ENCODE data around the gene CHAF1B. TPM values are rescaled to one million over a fixed set of nuclear protein-coding genes. Genes with fewer than 3 reads are reported as not detected.
"Not testable (repeated sequence)": the region's sequence is repeated elsewhere in the genome, so short reads cannot be mapped to it uniquely, and the experiment has no call there.

Gene CHAF1B
- total RNA-seq = 1 to 10 TPM; 2.4 to 5.7 TPM
- total RNA-seq = 6.5 to 8.0 reads per million in 2 donors

GRCh38 chr21:36385233-36386030 lies at the start of gene CHAF1B:
Gene CHAF1B, plus strand, starts transcription at chr21:36385392. Its CDS starts 745 bp downstream, at chr21:36386137.
- ATAC-seq = peak; percentile 99

GRCh38 chr21:36337099-36337509 lies 48.1 kb upstream of the CHAF1B start:
- DNase-seq (no peak), ATAC-seq (no peak)
- peaks cover 16% of the 10 kb centered on the region for H3K4me1 Mint-ChIP-seq
- H3K9me3 ChIP-seq (ENCODE audit: control insufficient read depth, low read length, poor library complexity, severe bottlenecking) = no peaks in the 10 kb centered on the region
- H3K27me3 Mint-ChIP-seq = no peaks in the 10 kb centered on the region
- H3K4me3 Mint-ChIP-seq = no peak overlapping the region
- H3K27ac Mint-ChIP-seq = peak overlapping the region; percentile 70
- peaks cover 2% of the 10 kb centered on the region for H3K36me3 Mint-ChIP-seq (ENCODE audit: low read depth)

More at GRCh38 chr21:36385233-36386030, at the start of gene CHAF1B:
- Mint-ChIP-seq H3K4me1 (no peaks in the 10 kb centered on the region), H3K27ac (no peak within 1 kb of the TSS), H3K4me3 (peak within 1 kb of the TSS; percentile 87), H3K36me3 (ENCODE audit: low read depth) (no peaks in the 10 kb centered on the region), H3K27me3 (no peaks in the 10 kb centered on the region)
- H3K9me3 ChIP-seq (ENCODE audit: control insufficient read depth, low read length, poor library complexity, severe bottlenecking) = no peaks in the 10 kb centered on the region
- DNase-seq = peak; percentile 74 to 83 (median 79)

GRCh38 chr21:36338975-36339374 lies 46.2 kb upstream of the CHAF1B start:
- Mint-ChIP-seq H3K36me3 (ENCODE audit: low read depth) (peaks cover 2% of the 10 kb centered on the region), H3K4me3 (no peak overlapping the region)
- ATAC-seq = no peak

GRCh38 chr21:36342581-36342980 lies 42.6 kb upstream of the CHAF1B start:
- not testable (repeated sequence) for ATAC-seq; H3K4me3 Mint-ChIP-seq; H3K9me3 ChIP-seq (ENCODE audit: control insufficient read depth, low read length, poor library complexity, severe bottlenecking); H3K27me3 Mint-ChIP-seq; H3K4me1 Mint-ChIP-seq; H3K36me3 Mint-ChIP-seq (ENCODE audit: low read depth); DNase-seq; H3K27ac Mint-ChIP-seq

More at GRCh38 chr21:36338975-36339374, 46.2 kb upstream of the CHAF1B start:
- peak overlapping the region; percentile 34 for H3K27ac Mint-ChIP-seq
- H3K27me3 Mint-ChIP-seq = no peaks in the 10 kb centered on the region
- H3K4me1 Mint-ChIP-seq = peaks cover 11% of the 10 kb centered on the region
- no peaks in the 10 kb centered on the region for H3K9me3 ChIP-seq (ENCODE audit: control insufficient read depth, low read length, poor library complexity, severe bottlenecking)
- no peak for DNase-seq

- H3K36me3 Mint-ChIP-seq (ENCODE audit: low read depth) = peaks cover 5% of the 10 kb centered on the region
- H3K4me3 Mint-ChIP-seq = no peak overlapping the region
- H3K4me1 Mint-ChIP-seq = peaks cover 4% of the 10 kb centered on the region
- H3K27ac Mint-ChIP-seq = no peak overlapping the region
- no peaks in the 10 kb centered on the region for H3K9me3 ChIP-seq (ENCODE audit: control insufficient read depth, low read length, poor library complexity, severe bottlenecking)
- H3K27me3 Mint-ChIP-seq = no peaks in the 10 kb centered on the region
- DNase-seq (no peak), ATAC-seq (no peak)
These were observed 40.3 kb upstream of the CHAF1B start for GRCh38 chr21:36344931-36345330.

- H3K4me3 Mint-ChIP-seq = no peak overlapping the region
- no peak for ATAC-seq
- H3K9me3 ChIP-seq (ENCODE audit: control insufficient read depth, low read length, poor library complexity, severe bottlenecking) = no peaks in the 10 kb centered on the region
- H3K27me3 Mint-ChIP-seq = no peaks in the 10 kb centered on the region
- peaks cover 5% of the 10 kb centered on the region for H3K36me3 Mint-ChIP-seq (ENCODE audit: low read depth)
- DNase-seq = no peak
- peaks cover 11% of the 10 kb centered on the region for H3K4me1 Mint-ChIP-seq
- peak overlapping the region; percentile 34 for H3K27ac Mint-ChIP-seq
These were observed 37.8 kb upstream of the CHAF1B start for GRCh38 chr21:36347278-36347961.

- ATAC-seq = no peak
- Mint-ChIP-seq H3K4me3 (no peak overlapping the region), H3K36me3 (ENCODE audit: low read depth) (peaks cover 5% of the 10 kb centered on the region), H3K27me3 (no peaks in the 10 kb centered on the region), H3K4me1 (peaks cover 11% of the 10 kb centered on the region), H3K27ac (peak overlapping the region; percentile 34)
- no peak for DNase-seq
- H3K9me3 ChIP-seq (ENCODE audit: control insufficient read depth, low read length, poor library complexity, severe bottlenecking) = no peaks in the 10 kb centered on the region
These were observed 37.2 kb upstream of the CHAF1B start for GRCh38 chr21:36347962-36348328.

- DNase-seq (no peak), ATAC-seq (no peak)
- no peak overlapping the region for H3K4me3 Mint-ChIP-seq
- no peak overlapping the region for H3K27ac Mint-ChIP-seq
- no peaks in the 10 kb centered on the region for H3K9me3 ChIP-seq (ENCODE audit: control insufficient read depth, low read length, poor library complexity, severe bottlenecking)
- H3K4me1 Mint-ChIP-seq = peaks cover 11% of the 10 kb centered on the region
- peaks cover 5% of the 10 kb centered on the region for H3K36me3 Mint-ChIP-seq (ENCODE audit: low read depth)
- H3K27me3 Mint-ChIP-seq = no peaks in the 10 kb centered on the region
These were observed 35.9 kb upstream of the CHAF1B start for GRCh38 chr21:36349315-36349714.

- H3K9me3 ChIP-seq (ENCODE audit: control insufficient read depth, low read length, poor library complexity, severe bottlenecking) = no peaks in the 10 kb centered on the region
- Mint-ChIP-seq H3K36me3 (ENCODE audit: low read depth) (peaks cover 8% of the 10 kb centered on the region), H3K4me1 (peaks cover 16% of the 10 kb centered on the region), H3K4me3 (no peak overlapping the region), H3K27ac (no peak overlapping the region), H3K27me3 (no peaks in the 10 kb centered on the region)
- no peak for DNase-seq
- ATAC-seq = no peak
These were observed 34.8 kb upstream of the CHAF1B start for GRCh38 chr21:36350282-36350910.

GRCh38 chr21:36354918-36355680 lies 30.1 kb upstream of the CHAF1B start:
- Mint-ChIP-seq H3K36me3 (ENCODE audit: low read depth) (peaks cover 3% of the 10 kb centered on the region), H3K4me1 (peaks cover 11% of the 10 kb centered on the region), H3K27me3 (no peaks in the 10 kb centered on the region), H3K4me3 (no peak overlapping the region), H3K27ac (peak overlapping the region; percentile 62)
- DNase-seq (no peak), ATAC-seq (no peak)
- no peaks in the 10 kb centered on the region for H3K9me3 ChIP-seq (ENCODE audit: control insufficient read depth, low read length, poor library complexity, severe bottlenecking)

- ATAC-seq (no peak), DNase-seq (no peak)
- H3K27ac Mint-ChIP-seq = no peak overlapping the region
- H3K27me3 Mint-ChIP-seq = no peaks in the 10 kb centered on the region
- H3K36me3 Mint-ChIP-seq (ENCODE audit: low read depth) = peaks cover 7% of the 10 kb centered on the region
- H3K4me3 Mint-ChIP-seq = no peak overlapping the region
- H3K9me3 ChIP-seq (ENCODE audit: control insufficient read depth, low read length, poor library complexity, severe bottlenecking) = no peaks in the 10 kb centered on the region
- H3K4me1 Mint-ChIP-seq = peaks cover 18% of the 10 kb centered on the region
These were observed 29.3 kb upstream of the CHAF1B start for GRCh38 chr21:36355868-36356267.

- no peak overlapping the region for H3K27ac Mint-ChIP-seq
- peaks cover 7% of the 10 kb centered on the region for H3K36me3 Mint-ChIP-seq (ENCODE audit: low read depth)
- no peaks in the 10 kb centered on the region for H3K27me3 Mint-ChIP-seq
- no peaks in the 10 kb centered on the region for H3K9me3 ChIP-seq (ENCODE audit: control insufficient read depth, low read length, poor library complexity, severe bottlenecking)
- H3K4me3 Mint-ChIP-seq = no peak overlapping the region
- H3K4me1 Mint-ChIP-seq = peaks cover 12% of the 10 kb centered on the region
- DNase-seq (no peak), ATAC-seq (no peak)
These were observed 26.0 kb upstream of the CHAF1B start for GRCh38 chr21:36359185-36359584.
